ENCODE results near the gene ANKRD16. TPM values are rescaled to one million over a fixed set of nuclear protein-coding genes. Genes with fewer than 3 reads are reported as not detected.
A peak's percentile ranks its signal among the peaks of the same experiment; 100 is the strongest.

ANKRD16 gene
- total and polyA plus RNA-seq, 2 of the 13 experiments (the other 11 are each of a cell fraction or from before 2014, with no cell fraction given): 8.0 to 11.4 TPM

- no TSS peak for BruUV-seq (replicated peaks)
- CTCF ChIA-PET (ENCODE audit: low intra/inter-chr PET ratio, low total read pairs): no interaction called here
- TF ChIP-seq, protein P1, sequence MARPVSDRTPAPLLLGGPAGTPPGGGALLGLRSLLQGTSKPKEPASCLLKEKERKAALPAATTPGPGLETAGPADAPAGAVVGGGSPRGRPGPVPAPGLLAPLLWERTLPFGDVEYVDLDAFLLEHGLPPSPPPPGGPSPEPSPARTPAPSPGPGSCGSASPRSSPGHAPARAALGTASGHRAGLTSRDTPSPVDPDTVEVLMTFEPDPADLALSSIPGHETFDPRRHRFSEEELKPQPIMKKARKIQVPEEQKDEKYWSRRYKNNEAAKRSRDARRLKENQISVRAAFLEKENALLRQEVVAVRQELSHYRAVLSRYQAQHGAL (CRISPR knock-in tag; IDR thresholded peaks at IDR 0.05; ENCODE audit: not compliant biosample characterization): peak; percentile 24
- TF ChIP-seq HIVEP1 (CRISPR knock-in tag; IDR thresholded peaks at IDR 0.05): no peak
- no peak for TF ChIP-seq ATF7 (IDR thresholded peaks at IDR 0.05)
- TF ChIP-seq ATF7 (CRISPR knock-in tag; IDR thresholded peaks at IDR 0.05): no peak
- peak; percentile 98 for TF ChIP-seq RBFOX2 (IDR thresholded peaks at IDR 0.05; ENCODE audit: low read depth, low read length)
- TF ChIP-seq MAF1 (CRISPR knock-in tag; IDR thresholded peaks at IDR 0.05; ENCODE audit: borderline replicate concordance): peak; percentile 24; the same call in 1 of the 2 replicates
- TF ChIP-seq ZFX (CRISPR knock-in tag; IDR thresholded peaks at IDR 0.05; ENCODE audit: low read depth): peak; percentile 78
- TF ChIP-seq, protein P2, sequence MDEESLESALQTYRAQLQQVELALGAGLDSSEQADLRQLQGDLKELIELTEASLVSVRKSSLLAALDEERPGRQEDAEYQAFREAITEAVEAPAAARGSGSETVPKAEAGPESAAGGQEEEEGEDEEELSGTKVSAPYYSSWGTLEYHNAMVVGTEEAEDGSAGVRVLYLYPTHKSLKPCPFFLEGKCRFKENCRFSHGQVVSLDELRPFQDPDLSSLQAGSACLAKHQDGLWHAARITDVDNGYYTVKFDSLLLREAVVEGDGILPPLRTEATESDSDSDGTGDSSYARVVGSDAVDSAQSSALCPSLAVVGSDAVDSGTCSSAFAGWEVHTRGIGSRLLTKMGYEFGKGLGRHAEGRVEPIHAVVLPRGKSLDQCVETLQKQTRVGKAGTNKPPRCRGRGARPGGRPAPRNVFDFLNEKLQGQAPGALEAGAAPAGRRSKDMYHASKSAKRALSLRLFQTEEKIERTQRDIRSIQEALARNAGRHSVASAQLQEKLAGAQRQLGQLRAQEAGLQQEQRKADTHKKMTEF (CRISPR knock-in tag; IDR thresholded peaks at IDR 0.05): no peak
- no peak for TF ChIP-seq ONECUT2 (CRISPR knock-in tag; IDR thresholded peaks at IDR 0.05)
- TF ChIP-seq, protein P3, sequence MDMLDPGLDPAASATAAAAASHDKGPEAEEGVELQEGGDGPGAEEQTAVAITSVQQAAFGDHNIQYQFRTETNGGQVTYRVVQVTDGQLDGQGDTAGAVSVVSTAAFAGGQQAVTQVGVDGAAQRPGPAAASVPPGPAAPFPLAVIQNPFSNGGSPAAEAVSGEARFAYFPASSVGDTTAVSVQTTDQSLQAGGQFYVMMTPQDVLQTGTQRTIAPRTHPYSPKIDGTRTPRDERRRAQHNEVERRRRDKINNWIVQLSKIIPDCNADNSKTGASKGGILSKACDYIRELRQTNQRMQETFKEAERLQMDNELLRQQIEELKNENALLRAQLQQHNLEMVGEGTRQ (IDR thresholded peaks at IDR 0.05; ENCODE audit: low read depth, low read length): no peak
- TF ChIP-seq, protein P3 (CRISPR knock-in tag; IDR thresholded peaks at IDR 0.05; ENCODE audit: borderline replicate concordance): no peak
- peak; percentile 6; the same call in 1 of the 2 replicates for TF ChIP-seq FOXO4 (CRISPR knock-in tag; conservative IDR thresholded peaks at IDR 0.05)
- peak; percentile 57; the same call in 1 of the 2 replicates for TF ChIP-seq ZBTB7A (CRISPR knock-in tag; IDR thresholded peaks at IDR 0.05)
- peak; percentile 18; the same call in 1 of the 2 replicates for TF ChIP-seq ISX (CRISPR knock-in tag; conservative IDR thresholded peaks at IDR 0.05)
- peak; percentile 44; the same call in 1 of the 2 replicates for TF ChIP-seq KDM2A (CRISPR knock-in tag; IDR thresholded peaks at IDR 0.05; ENCODE audit: borderline replicate concordance, low read depth)
- TF ChIP-seq NR1H2 (CRISPR knock-in tag; IDR thresholded peaks at IDR 0.05; ENCODE audit: borderline replicate concordance, low read depth): no peak
- 0 out of 2 replicates have a peak, but pooled peaks have one; percentile 10 for TF ChIP-seq SRY (CRISPR knock-in tag; IDR thresholded peaks at IDR 0.05)
- TF ChIP-seq, protein P4, sequence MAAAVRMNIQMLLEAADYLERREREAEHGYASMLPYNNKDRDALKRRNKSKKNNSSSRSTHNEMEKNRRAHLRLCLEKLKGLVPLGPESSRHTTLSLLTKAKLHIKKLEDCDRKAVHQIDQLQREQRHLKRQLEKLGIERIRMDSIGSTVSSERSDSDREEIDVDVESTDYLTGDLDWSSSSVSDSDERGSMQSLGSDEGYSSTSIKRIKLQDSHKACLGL (CRISPR knock-in tag; IDR thresholded peaks at IDR 0.05): peak; percentile 17
- peak; percentile 59; the same call in 1 of the 2 replicates for TF ChIP-seq ZNF598 (CRISPR knock-in tag; IDR thresholded peaks at IDR 0.05; ENCODE audit: borderline replicate concordance)
Observed at GRCh38 chr10:5813091-5813340, 76.7 kb downstream of the ANKRD16 start.

More at GRCh38 chr10:5813091-5813340, 76.7 kb downstream of the ANKRD16 start:
- Histone ChIP-seq H4K20me1 (ENCODE audit: insufficient read depth, low read length) (peaks cover 46% of the 10 kb centered on the region), H3K27ac (ENCODE audit: extremely low read length, insufficient read depth, low read length) (peak overlapping the region; percentile 100), H2AFZ (ENCODE audit: low read length) (no peak overlapping the region), H3K9ac (ENCODE audit: insufficient read depth, low read depth, low read length) (peak overlapping the region; percentile 99), H3K36me3 (replicated peaks in 1 of 2; ENCODE audit: control insufficient read depth in 1 of 2, insufficient read depth in 2 of 2, low read length in 2 of 2) (peaks cover 0 to under 1% of the 10 kb centered on the region in 2 experiments; a peak in 2 of 5 replicates), H3K4me2 (ENCODE audit: low read depth, low read length) (peak overlapping the region; percentile 90; the same call in 1 of the 2 replicates), H3K4me3 (replicated peaks in 1 of 3; ENCODE audit: insufficient read depth in 1 of 3, low read depth in 2 of 3, low read length in 3 of 3) (peak overlapping the region; percentile 89 to 100 (median 97)), H3K27me3 (ENCODE audit: control insufficient read depth in 1 of 2, insufficient read depth in 2 of 2, low read length in 2 of 2) (peaks cover 0 to 3% of the 10 kb centered on the region in 2 experiments; a peak in 1 of 5 replicates), H3K9me3 (ENCODE audit: low read length) (no peaks in the 10 kb centered on the region), H3K4me1 (ENCODE audit: insufficient read depth, low read length) (peaks cover 66% of the 10 kb centered on the region), H3K79me2 (ENCODE audit: insufficient read depth, low read length) (peaks cover 56% of the 10 kb centered on the region)
- 0% methylated on average over 13 of the region's 29 CpGs for WGBS (ENCODE audit: low lambda C conversion rate)
- ATAC-seq: peak; percentile 56
- intact Hi-C loops (cut with micrococcal nuclease; ENCODE audit: unreplicated experiment): loop anchor here (5.0 kb wide), 1 partner anchor 74 kb away; the partner anchor contains the start of gene ANKRD16
- in situ Hi-C loops (cut with HindIII; ENCODE audit: extremely low pct_ligation_motif_present, low pct_unique_long_range_greater_than_20kb): loop anchor here (10.0 kb wide), 1 partner anchor 62 kb away; no protein-coding TSS in a partner anchor
- POLR2A ChIA-PET: interaction anchor here (0.8 to 2.3 kb wide), 21 partner anchors 8 to 367 kb away, joined by 3 to 28 read pairs (median 5); partner anchors contain the start of genes ANKRD16, FBH1 and TASOR2
- no peak for FAIRE-seq
- no peak for DNase-seq (ENCODE audit: low spot score)
